ENCODE results near the gene TAF1B. TPM values are rescaled to one million over a fixed set of nuclear protein-coding genes. Genes with fewer than 3 reads are reported as not detected.

Gene TAF1B
- total RNA-seq, 1 experiment from 2014 or later: 29.9 TPM

DNA sequence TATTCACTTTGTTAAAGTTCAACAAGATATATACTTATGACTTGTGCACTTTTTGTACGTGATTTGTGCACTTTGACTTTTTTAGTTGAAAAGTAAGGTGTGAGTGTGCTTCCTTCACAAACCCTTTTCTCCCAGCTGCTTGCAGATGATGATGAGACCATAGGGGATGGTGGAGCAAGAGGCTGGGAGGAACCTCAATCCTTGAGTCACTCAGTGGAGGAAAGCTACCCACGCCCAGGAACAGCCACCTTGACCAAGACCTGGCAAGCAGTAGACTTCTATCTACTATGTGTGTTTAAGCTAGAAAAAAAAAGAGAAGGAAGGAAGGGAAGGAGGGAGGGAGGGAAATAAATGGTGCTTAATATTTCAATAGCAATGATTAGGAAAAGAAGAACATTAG lies 25.2 kb upstream of the TAF1B start:
- Histone ChIP-seq H2BK15ac (ENCODE audit: low read depth, low read length) (no peak overlapping the region), H3K14ac (ENCODE audit: insufficient read depth, low read length) (no peak overlapping the region), H3K79me2 (ENCODE audit: insufficient read depth, low read length) (no peaks in the 10 kb centered on the region), H3K27ac (ENCODE audit: insufficient read length, low read depth, low read length) (no peak overlapping the region), H3K4ac (ENCODE audit: low read depth, low read length) (no peak overlapping the region), H3K23ac (ENCODE audit: insufficient read length, low read depth, low read length) (no peak overlapping the region), H2BK12ac (ENCODE audit: insufficient read length, low read depth, low read length) (no peak overlapping the region), H2BK120ac (ENCODE audit: low read depth, low read length, poor library complexity, severe bottlenecking) (no peak overlapping the region), H3K9ac (ENCODE audit: extremely low read depth, insufficient read length, low read length) (no peak overlapping the region), H3K79me1 (ENCODE audit: insufficient read depth, low read depth, low read length, poor library complexity, severe bottlenecking) (no peaks in the 10 kb centered on the region), H3K4me2 (ENCODE audit: insufficient read depth, insufficient read length, low read length) (no peak overlapping the region), H2BK5ac (ENCODE audit: insufficient read length, low read length) (no peak overlapping the region), H3K4me1 (ENCODE audit: insufficient read depth, low read length) (no peaks in the 10 kb centered on the region), H3K9me3 (ENCODE audit: control insufficient read depth, low read depth, low read length) (no peaks in the 10 kb centered on the region), H4K20me1 (ENCODE audit: control insufficient read depth, insufficient read depth, insufficient read length) (no peaks in the 10 kb centered on the region), H4K8ac (replicated peaks; ENCODE audit: insufficient read length, low read depth, low read length) (no peak overlapping the region), H4K5ac (ENCODE audit: insufficient read length, low read depth, low read length) (no peak overlapping the region), H3K23me2 (ENCODE audit: insufficient read length, low read depth, low read length, poor library complexity, severe bottlenecking) (no peaks in the 10 kb centered on the region), H3K27me3 (ENCODE audit: insufficient read depth, low read length) (0 out of 2 replicates have a peak, but pooled peaks cover 2% of the 10 kb centered on the region), H3K56ac (ENCODE audit: insufficient read length, low read depth, low read length) (no peak overlapping the region), H4K91ac (ENCODE audit: insufficient read length, low read depth, low read length) (no peak overlapping the region), H3K18ac (ENCODE audit: insufficient read length, low read depth, low read length) (no peak overlapping the region), H2AFZ (ENCODE audit: low read length) (no peak overlapping the region), H2AK5ac (ENCODE audit: insufficient read length, low read length) (no peak overlapping the region), H2BK20ac (ENCODE audit: low read depth, low read length, poor library complexity, severe bottlenecking) (no peak overlapping the region), H3T11ph (ENCODE audit: low read length) (no peak overlapping the region)
- Mint-ChIP-seq H3K27ac (no peak overlapping the region; a peak in 1 of 7 replicates), H3K4me3 (no peak overlapping the region), H3K36me3 (ENCODE audit: insufficient read depth in 1 of 3, low read depth in 3 of 3) (no peaks in the 10 kb centered on the region), H3K27me3 (ENCODE audit: low read depth) (peaks cover 3% of the 10 kb centered on the region), H3K4me1 (peaks cover 21 to 31% of the 10 kb centered on the region in 2 experiments), H3K9me3 (no peaks in the 10 kb centered on the region)
- no CpG with 5 or more reads among the region's 2 CpGs for WGBS (ENCODE audit: extremely low coverage, insufficient read length, low lambda C conversion rate)
- TF ChIP-seq, protein P1, sequence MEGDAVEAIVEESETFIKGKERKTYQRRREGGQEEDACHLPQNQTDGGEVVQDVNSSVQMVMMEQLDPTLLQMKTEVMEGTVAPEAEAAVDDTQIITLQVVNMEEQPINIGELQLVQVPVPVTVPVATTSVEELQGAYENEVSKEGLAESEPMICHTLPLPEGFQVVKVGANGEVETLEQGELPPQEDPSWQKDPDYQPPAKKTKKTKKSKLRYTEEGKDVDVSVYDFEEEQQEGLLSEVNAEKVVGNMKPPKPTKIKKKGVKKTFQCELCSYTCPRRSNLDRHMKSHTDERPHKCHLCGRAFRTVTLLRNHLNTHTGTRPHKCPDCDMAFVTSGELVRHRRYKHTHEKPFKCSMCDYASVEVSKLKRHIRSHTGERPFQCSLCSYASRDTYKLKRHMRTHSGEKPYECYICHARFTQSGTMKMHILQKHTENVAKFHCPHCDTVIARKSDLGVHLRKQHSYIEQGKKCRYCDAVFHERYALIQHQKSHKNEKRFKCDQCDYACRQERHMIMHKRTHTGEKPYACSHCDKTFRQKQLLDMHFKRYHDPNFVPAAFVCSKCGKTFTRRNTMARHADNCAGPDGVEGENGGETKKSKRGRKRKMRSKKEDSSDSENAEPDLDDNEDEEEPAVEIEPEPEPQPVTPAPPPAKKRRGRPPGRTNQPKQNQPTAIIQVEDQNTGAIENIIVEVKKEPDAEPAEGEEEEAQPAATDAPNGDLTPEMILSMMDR (conservative IDR thresholded peaks at IDR 0.05): no peak
- DNase-seq: no peak
